GM18517 (cell line): ENCODE data around the gene MAP4K4.
"Not testable (repeated sequence)": the region's sequence is repeated elsewhere in the genome, so short reads cannot be mapped to it uniquely, and the experiment has no call there.

Experiments used
- ATAC-seq: cut with Tn5 transposase; IDR thresholded peaks from one replicate; pipeline ENCODE4 v1.9.1; 2021; ENCODE audit warnings: mild to moderate bottlenecking, moderate library complexity; ENCODE audit not compliant: unreplicated experiment

Gene MAP4K4

GRCh38 chr2:101897301-101897700 is 199.8 kb downstream of the MAP4K4 start:
- no peak for ATAC-seq

GRCh38 chr2:101899265-101899664 is 201.8 kb downstream of the MAP4K4 start:
- ATAC-seq, result no peak

DNA sequence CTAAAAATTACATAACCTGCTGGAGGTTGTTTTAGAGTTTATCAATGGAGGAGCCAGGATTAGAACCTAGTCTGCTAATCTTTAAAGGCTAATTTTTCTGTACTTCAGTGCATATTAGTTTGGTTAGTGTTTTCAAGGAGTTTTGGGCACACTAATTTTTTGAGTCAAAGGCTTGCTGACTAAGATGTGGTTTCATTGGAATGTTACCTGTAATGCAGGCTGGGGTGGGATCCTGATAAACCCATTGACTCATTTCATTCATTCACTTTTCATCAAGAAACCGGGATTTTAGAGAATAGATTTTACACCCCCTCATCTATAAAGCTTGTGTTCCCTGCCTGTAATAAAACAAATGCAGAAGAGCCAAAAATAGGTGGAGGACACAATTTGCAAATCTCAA is 202.4 kb downstream of the MAP4K4 start:
- ATAC-seq, result no peak

DNA sequence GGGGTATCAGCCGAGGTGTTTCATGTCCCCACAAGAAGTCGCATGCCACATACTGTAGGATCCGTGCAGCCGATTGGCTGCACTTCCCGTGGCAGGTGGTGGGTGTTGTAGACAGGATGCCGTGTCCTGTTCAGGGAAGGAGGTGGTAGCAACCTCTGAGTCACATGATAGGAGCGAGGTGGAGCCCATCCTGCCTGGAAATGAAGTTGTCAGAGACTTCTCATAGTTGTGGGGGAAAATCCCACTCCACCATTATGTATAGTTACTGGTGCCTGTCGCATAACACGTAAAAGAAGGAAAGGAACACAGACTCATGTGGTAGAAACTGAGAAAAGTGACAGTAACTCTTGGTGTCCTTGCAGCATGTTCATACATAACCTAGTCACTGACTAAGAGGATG is 202.9 kb downstream of the MAP4K4 start:
- ATAC-seq, result no peak

- no peak for ATAC-seq
Measured at GRCh38 chr2:101901241-101901640, 203.7 kb downstream of the MAP4K4 start.

- no peak for ATAC-seq
Measured at GRCh38 chr2:101902169-101902568, 204.7 kb downstream of the MAP4K4 start.

DNA sequence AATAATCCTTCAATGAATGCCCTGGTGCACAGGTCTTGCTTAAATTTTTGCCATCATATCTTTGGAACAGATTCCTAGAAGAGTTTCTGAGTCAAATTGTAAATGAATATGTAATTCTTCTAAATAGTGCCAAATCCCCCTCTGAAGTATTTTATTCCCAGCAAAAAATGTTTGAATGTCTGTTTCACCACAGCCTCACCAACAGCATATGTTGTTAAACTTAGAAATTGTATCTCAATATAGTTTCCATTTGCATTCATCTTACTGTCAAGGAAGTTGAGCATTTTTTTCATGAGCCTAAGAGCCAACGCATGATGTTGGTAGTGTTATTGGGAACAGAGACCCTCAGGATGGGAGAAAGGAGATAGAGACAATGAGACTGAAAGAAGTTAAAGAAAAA is 207.4 kb downstream of the MAP4K4 start:
- no peak for ATAC-seq

DNA sequence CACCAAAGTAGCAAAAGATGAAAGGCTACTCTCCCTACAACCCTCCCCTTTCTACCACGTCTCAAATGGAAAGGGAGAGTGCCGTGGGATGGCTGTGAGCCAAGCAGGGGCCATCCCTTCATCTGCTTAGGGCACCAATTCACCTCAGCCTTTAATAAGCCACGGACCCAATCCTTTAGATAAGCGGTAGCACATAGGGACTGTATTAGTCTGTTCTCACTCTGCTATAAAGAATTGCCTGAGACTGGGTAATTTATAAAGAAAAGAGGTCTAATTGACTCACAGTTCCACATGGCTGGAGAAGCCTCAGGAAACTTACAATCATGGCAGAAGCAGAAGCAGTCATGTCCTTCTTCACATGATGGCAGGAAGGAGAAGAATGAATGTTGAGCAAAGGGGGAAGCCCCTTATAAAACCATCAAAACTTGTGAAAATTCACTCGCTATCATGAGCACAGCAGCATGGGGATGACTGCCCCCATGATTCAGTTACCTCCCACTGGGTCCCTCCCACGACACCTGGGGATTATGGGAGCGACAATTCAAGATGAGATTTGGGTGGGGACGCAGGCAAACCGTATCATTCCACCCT is 208.3 kb downstream of the MAP4K4 start:
- no peak for ATAC-seq

DNA sequence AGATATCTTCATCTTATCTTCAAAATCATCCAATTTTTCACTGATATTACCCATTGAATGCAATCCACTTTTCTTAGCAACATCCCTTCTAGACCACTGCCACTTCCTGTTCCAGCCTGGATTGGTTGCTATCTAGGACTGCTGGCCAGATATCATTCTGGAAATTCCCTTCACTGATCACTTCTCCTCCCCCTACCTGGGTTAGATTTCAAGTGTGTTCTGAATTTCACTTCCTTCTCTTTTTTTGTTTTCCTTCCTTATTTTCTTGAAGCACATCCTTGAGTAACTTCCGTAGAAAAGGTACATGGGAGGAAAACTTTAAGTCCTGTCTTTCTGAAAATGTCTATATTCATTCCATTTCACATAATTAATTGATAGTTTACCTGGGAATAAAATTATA is 212.3 kb downstream of the MAP4K4 start:
- no peak for ATAC-seq

DNA sequence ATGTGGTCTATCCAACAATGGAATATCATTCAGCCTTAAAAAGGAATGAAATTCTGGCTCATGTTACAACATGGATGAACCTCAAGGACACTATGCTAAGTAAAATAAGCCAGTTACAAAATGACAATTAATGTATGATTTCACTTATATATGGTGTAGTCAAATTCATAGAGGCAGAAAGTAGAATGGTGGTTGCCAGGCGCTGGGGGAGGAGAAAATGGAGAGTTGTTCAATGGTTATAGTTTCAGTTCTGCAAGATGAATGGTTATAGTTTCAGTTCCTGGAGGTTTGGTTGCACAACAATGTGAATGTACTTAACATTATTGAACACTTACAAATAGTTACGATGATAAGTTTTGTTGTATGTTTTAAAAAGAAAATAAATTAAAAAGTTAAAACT is 215.0 kb downstream of the MAP4K4 start:
- peak; percentile 99 for ATAC-seq

- ATAC-seq, result no peak
Measured at GRCh38 chr2:101921319-101921952, 223.9 kb downstream of the MAP4K4 start.

- no peak for ATAC-seq
Measured at GRCh38 chr2:101921953-101922325, 224.4 kb downstream of the MAP4K4 start.

DNA sequence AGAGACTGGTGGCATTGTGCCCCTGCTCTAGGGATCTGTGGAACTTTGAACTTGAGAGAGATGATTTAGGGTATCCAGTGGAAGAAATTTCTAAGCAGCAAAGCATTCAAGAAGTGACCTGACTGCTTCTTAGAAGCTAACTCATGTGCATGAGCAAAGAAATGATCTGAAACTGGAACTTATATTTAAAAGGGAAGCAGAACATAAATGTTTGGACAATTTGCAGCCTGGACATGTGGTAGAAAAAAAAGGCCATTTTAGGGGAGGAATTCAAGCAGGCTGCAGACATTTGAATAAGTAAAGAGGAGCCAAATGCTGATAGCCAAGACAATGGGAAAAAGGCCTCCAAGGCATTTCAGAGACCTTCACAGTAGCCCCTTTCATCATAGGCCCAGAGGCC is 226.8 kb downstream of the MAP4K4 start:
- ATAC-seq, result not testable (repeated sequence)

DNA sequence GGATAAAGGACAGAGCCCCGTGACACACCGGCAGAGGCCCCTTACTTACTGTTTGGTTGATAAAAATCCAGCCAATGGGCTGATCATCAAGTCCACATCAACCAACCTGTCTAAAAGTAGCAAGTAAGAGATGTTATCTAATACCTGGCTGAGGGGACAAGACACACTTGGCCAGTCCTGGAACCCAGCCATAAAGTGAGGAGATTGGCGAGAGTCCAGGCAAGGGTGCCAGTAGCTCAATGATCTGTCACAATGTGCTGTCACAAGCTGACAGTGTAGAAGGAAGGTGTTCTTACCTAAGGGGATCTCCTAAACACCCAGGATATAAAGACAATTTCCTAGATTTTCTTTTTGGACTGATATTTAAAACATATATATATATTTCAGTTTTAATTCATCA is 232.5 kb downstream of the MAP4K4 start:
- no peak for ATAC-seq

DNA sequence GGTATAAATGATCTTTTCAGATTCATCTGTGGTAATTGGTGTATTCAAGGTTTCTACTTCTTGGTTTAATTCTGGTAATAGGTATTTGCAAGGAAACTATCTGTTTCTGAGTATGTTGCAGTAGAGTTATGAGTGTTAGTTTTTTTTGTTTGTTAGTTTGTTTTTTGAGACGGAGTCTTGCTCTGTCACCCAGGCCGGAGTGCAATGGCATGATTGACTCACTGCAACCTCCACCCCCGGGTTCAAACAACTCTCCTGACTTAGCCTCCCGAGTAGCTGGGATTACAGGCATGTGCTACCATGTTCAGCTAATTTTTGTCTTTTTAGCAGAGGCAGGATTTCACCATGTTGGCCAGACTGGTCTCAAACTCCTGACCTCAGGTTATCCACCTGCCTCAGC is 233.3 kb downstream of the MAP4K4 start:
- ATAC-seq, result no peak

DNA sequence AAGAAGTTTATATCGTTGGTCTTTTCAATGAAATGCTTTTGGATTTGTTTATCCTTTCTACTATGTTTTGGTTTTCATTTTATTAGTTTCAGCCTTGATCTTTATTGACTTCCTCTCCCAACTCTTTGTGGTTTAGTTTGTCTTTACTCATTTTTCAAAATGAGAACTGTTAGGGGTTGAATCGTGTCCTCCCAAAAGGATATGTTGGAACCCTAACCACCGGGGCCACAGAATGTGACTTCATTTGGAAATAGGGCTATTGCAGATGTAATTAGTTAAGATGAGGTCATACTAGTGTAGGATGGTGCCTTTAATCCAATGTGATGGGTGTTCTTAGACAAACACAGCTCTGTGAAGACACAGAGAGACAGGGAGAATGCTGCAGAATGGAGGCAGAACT is 233.9 kb downstream of the MAP4K4 start:
- ATAC-seq, result no peak

DNA sequence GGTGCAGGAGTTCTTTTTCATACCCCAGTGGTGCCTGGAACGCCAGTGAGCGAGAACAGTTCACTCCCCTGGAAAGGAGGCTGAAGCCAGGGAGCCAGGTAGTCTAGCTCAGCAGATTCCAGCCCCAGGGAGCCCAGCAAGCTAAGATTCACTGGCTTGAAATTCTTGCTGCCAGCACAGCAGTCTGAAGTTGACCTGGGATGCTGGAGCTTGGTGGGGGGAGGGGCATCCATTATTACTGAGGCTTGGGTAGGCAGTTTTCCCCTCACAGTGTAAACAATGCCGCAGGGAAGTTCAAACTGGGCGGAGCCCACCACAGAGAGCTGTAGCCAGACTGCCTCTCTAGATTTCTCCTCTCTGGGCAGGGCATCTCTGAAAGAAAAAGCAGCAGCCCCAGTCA is 238.3 kb downstream of the MAP4K4 start:
- not testable (repeated sequence) for ATAC-seq

- ATAC-seq, result no peak
Measured at GRCh38 chr2:101942851-101943250, 245.3 kb downstream of the MAP4K4 start.
